Trophoblast cell (in vitro differentiated cells and primary cell): ENCODE results near the gene KY.
"Not testable (repeated sequence)": the region's sequence is repeated elsewhere in the genome, so short reads cannot be mapped to it uniquely, and the experiment has no call there.

Experiments
- DNase-seq, 2 donors: peaks; one replicate each; pipeline ENCODE4 v3.0.0-alpha.2; 2016
- H2AFZ ChIP-seq: 2 replicates; pipeline ENCODE4 v1.6.1; 2013; ENCODE audit warnings: low read length, moderate library complexity, mild to moderate bottlenecking; ENCODE audit not compliant: insufficient read depth, poor library complexity
- H2AK5ac ChIP-seq: 2 replicates; pipeline ENCODE4 v1.6.1; 2013; ENCODE audit warnings: mild to moderate bottlenecking, low read length
- H2BK120ac ChIP-seq: 2 replicates; pipeline ENCODE4 v1.6.1; 2013; ENCODE audit warnings: low read length, mild to moderate bottlenecking, moderate library complexity; ENCODE audit not compliant: insufficient read depth, poor library complexity
- H2BK12ac ChIP-seq: 2 replicates; pipeline ENCODE4 v1.6.1; 2013; ENCODE audit warnings: mild to moderate bottlenecking, low read length, moderate library complexity
- H2BK5ac ChIP-seq: 2 replicates; pipeline ENCODE4 v1.6.1; 2013; ENCODE audit warnings: low read length, low read depth, moderate library complexity, mild to moderate bottlenecking; ENCODE audit not compliant: poor library complexity
- H3K14ac ChIP-seq: 2 replicates; pipeline ENCODE4 v1.6.1; 2013; ENCODE audit warnings: mild to moderate bottlenecking, low read length
- H3K18ac ChIP-seq: 2 replicates; pipeline ENCODE4 v1.6.1; 2013; ENCODE audit warnings: mild to moderate bottlenecking, low read length
- H3K23ac ChIP-seq: 2 replicates; pipeline ENCODE4 v1.6.1; 2013; ENCODE audit warnings: low read length
- H3K27ac ChIP-seq: 2 replicates; pipeline ENCODE4 v1.5.1; 2013; ENCODE audit warnings: low read depth, mild to moderate bottlenecking, inconsistent platforms, low read length, moderate library complexity
- H3K27me3 ChIP-seq: 2 replicates; pipeline ENCODE4 v1.6.1; 2013; ENCODE audit warnings: inconsistent platforms, mild to moderate bottlenecking, low read length, moderate library complexity; ENCODE audit not compliant: insufficient read depth
- H3K36me3 ChIP-seq, 2 experiments: 1 replicate in 1 of 2; 2 replicates in 1 of 2; pipeline ENCODE4 v1.6.1; 2013; ENCODE audit warnings: low read length in 2 of 2, mild to moderate bottlenecking in 2 of 2, moderate library complexity in 1 of 2; ENCODE audit not compliant: insufficient read depth in 2 of 2, control insufficient read depth in 1 of 2
- H3K4ac ChIP-seq: 2 replicates; pipeline ENCODE4 v1.6.1; 2013; ENCODE audit warnings: low read depth, mild to moderate bottlenecking, low read length, moderate library complexity
- H3K4me1 ChIP-seq, 2 experiments: 1 replicate in 1 of 2; 2 replicates in 1 of 2; pipeline ENCODE4 v1.6.1; 2013; ENCODE audit warnings: low read length in 2 of 2, mild to moderate bottlenecking in 2 of 2, moderate library complexity in 1 of 2; ENCODE audit not compliant: insufficient read depth in 2 of 2, control insufficient read depth in 1 of 2
- H3K4me2 ChIP-seq: 2 replicates; pipeline ENCODE4 v1.6.1; 2013; ENCODE audit warnings: inconsistent platforms, mild to moderate bottlenecking, low read length, moderate library complexity
- H3K4me3 ChIP-seq: 2 replicates; pipeline ENCODE4 v1.5.1; 2013; ENCODE audit warnings: mild to moderate bottlenecking, low read depth, low read length, inconsistent platforms
- H3K79me1 ChIP-seq: one replicate; pipeline ENCODE4 v1.6.1; 2013; ENCODE audit warnings: low read length
- H3K79me2 ChIP-seq: 2 replicates; pipeline ENCODE4 v1.6.1; 2013; ENCODE audit warnings: low read length, mild to moderate bottlenecking; ENCODE audit not compliant: control insufficient read depth, insufficient read depth, poor library complexity
- H3K9ac ChIP-seq: 2 replicates; pipeline ENCODE4 v1.6.1; 2013; ENCODE audit warnings: mild to moderate bottlenecking, low read length
- H3K9me3 ChIP-seq: 2 replicates; pipeline ENCODE4 v1.6.1; 2013; ENCODE audit warnings: low read depth, mild to moderate bottlenecking, control low read depth, inconsistent platforms, low read length; ENCODE audit not compliant: insufficient read depth
- H4K12ac ChIP-seq: 2 replicates; pipeline ENCODE4 v1.6.1; 2013; ENCODE audit warnings: low read depth, mild to moderate bottlenecking, low read length, moderate library complexity
- H4K8ac ChIP-seq: 2 replicates; pipeline ENCODE4 v1.6.1; 2013; ENCODE audit warnings: low read depth, mild to moderate bottlenecking, low read length, moderate library complexity
- H4K91ac ChIP-seq: one replicate; pipeline ENCODE4 v1.6.1; 2013; ENCODE audit warnings: low read depth, mild to moderate bottlenecking, low read length, moderate library complexity
- WGBS: extraction: QIAGEN DNeasy Blood & Tissue Kit; methylation state at CpG from one replicate; pipeline ENCODE4 v1.1.7; 2013; ENCODE audit warnings: missing lambda C conversion rate; ENCODE audit not compliant: insufficient read length, insufficient coverage; ENCODE audit errors: extremely low coverage; 5-methylcytosine and 5-hydroxymethylcytosine counted together

Gene KY

DNA sequence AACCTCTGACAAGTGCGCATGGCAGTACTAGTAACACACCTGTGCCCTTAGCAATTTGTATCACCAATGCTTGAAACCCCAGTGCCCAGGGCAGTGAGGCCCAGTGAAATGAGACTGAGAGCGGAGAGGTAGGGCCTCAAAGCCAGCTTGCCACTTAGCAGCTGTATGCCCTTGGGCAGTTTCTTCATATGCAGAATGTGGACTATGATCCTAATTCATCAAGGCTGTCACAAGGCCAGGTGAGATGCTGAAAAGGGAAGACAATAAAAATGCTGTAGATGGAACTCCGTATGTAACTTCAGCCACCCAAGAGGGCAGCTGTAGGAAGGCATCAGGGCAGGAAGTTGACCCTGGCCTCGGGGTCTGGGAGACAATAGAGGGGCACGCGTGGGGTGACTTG lies 74.4 kb downstream of the KY start:
- no peaks in the 10 kb centered on the region for H3K36me3 ChIP-seq
- DNase-seq, result no peak
- no peak overlapping the region for H2BK12ac ChIP-seq
- H3K79me1 ChIP-seq, result no peaks in the 10 kb centered on the region
- no peak overlapping the region for H4K8ac ChIP-seq
- no peak overlapping the region for H2BK120ac ChIP-seq
- H3K4me2 ChIP-seq, result no peak overlapping the region
- H4K91ac ChIP-seq, result no peak overlapping the region
- H3K9me3 ChIP-seq, result no peaks in the 10 kb centered on the region
- H2AFZ ChIP-seq, result no peak overlapping the region
- no peak overlapping the region for H2BK5ac ChIP-seq
- H3K14ac ChIP-seq, result no peak overlapping the region
- H4K12ac ChIP-seq, result no peak overlapping the region
- H3K79me2 ChIP-seq, result no peaks in the 10 kb centered on the region
- no peaks in the 10 kb centered on the region for H3K27me3 ChIP-seq
- no peak overlapping the region for H2AK5ac ChIP-seq
- no peak overlapping the region for H3K4me3 ChIP-seq
- no peak overlapping the region for H3K18ac ChIP-seq
- H3K23ac ChIP-seq, result no peak overlapping the region
- peaks cover 0 to 3% of the 10 kb centered on the region in 2 experiments for H3K4me1 ChIP-seq
- H3K27ac ChIP-seq, result no peak overlapping the region
- H3K4ac ChIP-seq, result no peak overlapping the region
- no peak overlapping the region for H3K9ac ChIP-seq
- whole genome bisulfite sequencing, result no CpG with 5 or more reads among the region's 6 CpGs

DNA sequence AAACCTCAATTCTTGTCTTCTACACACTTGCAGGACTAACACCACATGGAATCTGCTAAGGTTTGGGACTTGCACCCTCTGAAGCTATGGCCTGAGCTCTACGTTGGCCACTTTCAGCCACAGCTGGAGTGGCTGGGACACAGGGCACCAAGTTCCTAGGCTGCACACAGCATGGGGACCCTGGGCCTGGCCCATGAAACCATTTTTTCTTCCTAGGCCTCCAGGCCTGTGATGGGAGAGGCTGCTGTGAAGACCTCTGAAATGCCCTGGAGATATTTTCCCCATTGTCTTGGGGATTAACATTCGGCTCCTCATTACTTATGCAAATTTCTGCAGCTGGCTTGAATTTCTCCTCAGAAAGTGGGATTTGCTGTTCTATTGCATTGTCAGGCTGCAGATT lies 80.9 kb downstream of the KY start:
- H2BK5ac ChIP-seq, H4K91ac ChIP-seq, H2AFZ ChIP-seq, H3K79me1 ChIP-seq, H2BK12ac ChIP-seq, H3K14ac ChIP-seq, H4K12ac ChIP-seq, DNase-seq, H3K36me3 ChIP-seq, H3K4me3 ChIP-seq, H3K4ac ChIP-seq, H3K4me2 ChIP-seq, H2AK5ac ChIP-seq, H3K27ac ChIP-seq, H3K9ac ChIP-seq, H3K79me2 ChIP-seq, H2BK120ac ChIP-seq, H3K23ac ChIP-seq, H3K4me1 ChIP-seq, H4K8ac ChIP-seq, H3K18ac ChIP-seq, H3K27me3 ChIP-seq: not testable (repeated sequence)
- peaks cover 10% of the 10 kb centered on the region for H3K9me3 ChIP-seq
- no CpG with 5 or more reads among the region's 2 CpGs for WGBS

DNA sequence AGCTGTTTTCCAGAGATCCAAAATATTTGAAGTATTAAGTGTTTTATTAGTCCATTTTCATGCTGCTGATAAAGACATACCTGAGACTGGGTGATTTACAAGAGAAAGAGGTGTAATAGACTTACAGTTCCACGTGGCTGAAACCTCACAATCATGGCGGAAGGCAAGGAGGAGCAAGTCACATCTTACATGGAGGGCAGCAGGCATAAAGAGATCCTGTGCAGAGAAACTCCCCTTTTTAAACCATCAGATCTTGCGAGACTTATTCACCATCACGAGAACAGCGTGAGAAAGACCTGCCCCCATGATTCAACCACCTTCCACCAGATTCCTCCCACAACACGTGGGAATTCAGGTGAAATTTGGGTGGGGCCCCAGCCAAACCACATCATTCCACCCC lies 82.0 kb downstream of the KY start:
- H3K27ac ChIP-seq, result no peak overlapping the region
- no peak overlapping the region for H2BK12ac ChIP-seq
- DNase-seq, result no peak
- no peak overlapping the region for H3K9ac ChIP-seq
- no CpG with 5 or more reads among the region's 6 CpGs for WGBS
- H3K4me2 ChIP-seq, result no peak overlapping the region
- no peak overlapping the region for H4K12ac ChIP-seq
- no peak overlapping the region for H3K14ac ChIP-seq
- no peak overlapping the region for H2BK5ac ChIP-seq
- H3K79me2 ChIP-seq, result no peaks in the 10 kb centered on the region
- H3K18ac ChIP-seq, result no peak overlapping the region
- no peak overlapping the region for H2AFZ ChIP-seq
- H2AK5ac ChIP-seq, result no peak overlapping the region
- no peak overlapping the region for H3K23ac ChIP-seq
- no peak overlapping the region for H3K4me3 ChIP-seq
- H3K9me3 ChIP-seq, result peaks cover 10% of the 10 kb centered on the region
- peaks cover 4 to 6% of the 10 kb centered on the region in 2 experiments for H3K36me3 ChIP-seq
- no peaks in the 10 kb centered on the region for H3K4me1 ChIP-seq
- H3K4ac ChIP-seq, result no peak overlapping the region
- no peak overlapping the region for H4K8ac ChIP-seq
- H3K79me1 ChIP-seq, result no peaks in the 10 kb centered on the region
- H2BK120ac ChIP-seq, result no peak overlapping the region
- no peak overlapping the region for H4K91ac ChIP-seq
- no peaks in the 10 kb centered on the region for H3K27me3 ChIP-seq

DNA sequence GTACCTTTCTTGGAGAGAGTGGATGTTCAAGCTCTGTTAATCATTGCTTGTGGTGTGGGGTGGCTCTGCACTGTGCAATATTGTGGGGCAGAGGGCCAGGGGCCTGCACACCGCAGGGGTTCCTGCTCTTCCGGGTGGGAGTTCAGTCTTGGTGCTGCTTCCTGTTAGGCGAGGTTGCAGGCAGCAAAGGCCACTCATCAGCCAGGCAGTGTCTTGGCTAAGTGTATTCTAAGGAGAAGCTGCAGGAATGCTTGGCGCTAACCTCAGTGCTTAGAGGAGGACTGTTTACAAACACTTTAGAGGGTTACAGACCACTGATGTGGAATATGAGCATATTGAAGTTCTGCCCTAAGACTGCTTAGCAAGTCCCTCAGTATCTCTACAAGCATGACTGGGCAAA lies 83.2 kb downstream of the KY start:
- Histone ChIP-seq H4K8ac (no peak overlapping the region), H4K12ac (no peak overlapping the region), H2AK5ac (no peak overlapping the region), H2BK12ac (no peak overlapping the region), H3K36me3 (peaks cover 4 to 6% of the 10 kb centered on the region in 2 experiments), H3K79me1 (no peaks in the 10 kb centered on the region), H2BK5ac (no peak overlapping the region), H3K9ac (no peak overlapping the region), H3K4me3 (no peak overlapping the region), H3K27me3 (no peaks in the 10 kb centered on the region), H3K27ac (no peak overlapping the region), H4K91ac (no peak overlapping the region), H2BK120ac (no peak overlapping the region), H3K9me3 (peaks cover 10% of the 10 kb centered on the region), H3K4me2 (no peak overlapping the region), H3K79me2 (no peaks in the 10 kb centered on the region), H3K4ac (no peak overlapping the region), H2AFZ (no peak overlapping the region), H3K14ac (no peak overlapping the region), H3K23ac (no peak overlapping the region), H3K18ac (no peak overlapping the region), H3K4me1 (no peaks in the 10 kb centered on the region)
- DNase-seq, result no peak
- WGBS, result no CpG with 5 or more reads among the region's 4 CpGs
